Liver (tissue), 9 donors: ENCODE measurements around the gene HAPLN2. TPM values are rescaled to one million over a fixed set of nuclear protein-coding genes. Genes with fewer than 3 reads are reported as not detected.

Experiments
- DNase-seq: peaks from one replicate; pipeline ENCODE4 v3.0.0-alpha.2; 2017; ENCODE audit warnings: low spot score
- H3K27ac ChIP-seq, 2 donors: one replicate each; pipeline ENCODE4 v1.7.0; 2013; ENCODE audit warnings: inconsistent platforms in 2 of 2, low read length in 2 of 2, control low read depth in 1 of 2, low read depth in 1 of 2, mild to moderate bottlenecking in 1 of 2
- H3K27me3 ChIP-seq, 4 donors: one replicate each; pipeline versions ENCODE4 v1.6.1 to v1.7.0; 2013; ENCODE audit warnings: low read length in 3 of 4, inconsistent platforms in 1 of 4, mild to moderate bottlenecking in 1 of 4, moderate library complexity in 1 of 4; ENCODE audit not compliant: control insufficient read depth in 4 of 4, insufficient read depth in 4 of 4
- H3K36me3 ChIP-seq, 4 donors: one replicate each; pipeline versions ENCODE4 v1.6.1 to v1.7.0; 2013; ENCODE audit warnings: low read length in 3 of 4, mild to moderate bottlenecking in 3 of 4, low read depth in 1 of 4, moderate library complexity in 1 of 4; ENCODE audit not compliant: control insufficient read depth in 4 of 4, insufficient read depth in 3 of 4
- H3K4me1 ChIP-seq, 4 donors: one replicate each; pipeline versions ENCODE4 v1.6.1 to v1.7.0; 2013; ENCODE audit warnings: low read length in 3 of 4, mild to moderate bottlenecking in 3 of 4, moderate library complexity in 1 of 4; ENCODE audit not compliant: control insufficient read depth in 4 of 4, insufficient read depth in 4 of 4
- H3K4me3 ChIP-seq, 3 donors: one replicate each; pipeline versions ENCODE4 v1.6.1 to v1.7.0; 2013; ENCODE audit warnings: low read length in 3 of 3, control low read depth in 1 of 3, low read depth in 1 of 3, mild to moderate bottlenecking in 1 of 3
- H3K9ac ChIP-seq, 2 donors: one replicate each; pipeline ENCODE4 v1.7.0; 2013; ENCODE audit warnings: low read length in 2 of 2, mild to moderate bottlenecking in 2 of 2, moderate library complexity in 2 of 2, control low read depth in 1 of 2, low read depth in 1 of 2
- H3K9me3 ChIP-seq, 4 donors: one replicate each; pipeline versions ENCODE4 v1.6.1 to v1.7.0; 2013; ENCODE audit warnings: low read length in 3 of 4; ENCODE audit not compliant: control insufficient read depth in 4 of 4
- CTCF ChIP-seq: fragments of 150-350 bp; IDR thresholded peaks from 2 replicates; pipeline ENCODE4 v1.5.1; 2017; ENCODE audit warnings: improper control_type of control experiment, low read depth, low read length; ENCODE audit not compliant: missing input control
- EGR1 ChIP-seq, 2 donors: IDR thresholded peaks; 2 replicates each; pipeline ENCODE4 v1.6.1; 2016 to 2018; ENCODE audit warnings: antibody characterized with exemption in 2 of 2, low read depth in 2 of 2
- FOXA1 ChIP-seq: IDR thresholded peaks from 2 replicates; pipeline ENCODE4 v1.6.1; 2016; ENCODE audit warnings: antibody characterized with exemption
- FOXA2 ChIP-seq: IDR thresholded peaks from 2 replicates; pipeline ENCODE4 v1.6.1; 2016; ENCODE audit warnings: antibody characterized with exemption
- HNF4A ChIP-seq, 2 donors: conservative IDR thresholded peaks; 2 replicates each; pipeline ENCODE4 v1.6.1; 2016; ENCODE audit warnings: antibody characterized with exemption in 2 of 2, mild to moderate bottlenecking in 2 of 2
- MAX ChIP-seq: IDR thresholded peaks from 2 replicates; pipeline ENCODE4 v1.6.1; 2016; ENCODE audit warnings: antibody characterized with exemption
- NR2F2 ChIP-seq: IDR thresholded peaks from 2 replicates; pipeline ENCODE4 v1.6.1; 2016; ENCODE audit warnings: antibody characterized with exemption
- RAD21 ChIP-seq, 2 donors: IDR thresholded peaks; 2 replicates each; pipeline ENCODE4 v1.6.1; 2016; ENCODE audit warnings: antibody characterized with exemption in 2 of 2, mild to moderate bottlenecking in 2 of 2
- REST ChIP-seq: IDR thresholded peaks from 2 replicates; pipeline ENCODE4 v1.6.1; 2016; ENCODE audit warnings: antibody characterized with exemption, mild to moderate bottlenecking
- RXRA ChIP-seq, 2 donors: IDR thresholded peaks; 2 replicates each; pipeline ENCODE4 v1.6.1; 2017 to 2018; ENCODE audit warnings: antibody characterized with exemption in 2 of 2, mild to moderate bottlenecking in 1 of 2
- SP1 ChIP-seq: IDR thresholded peaks from 2 replicates; pipeline ENCODE4 v1.6.1; 2018; ENCODE audit warnings: antibody characterized with exemption, mild to moderate bottlenecking
- TAF1 ChIP-seq: conservative IDR thresholded peaks from 2 replicates; pipeline ENCODE4 v1.6.1; 2016; ENCODE audit warnings: antibody characterized with exemption, mild to moderate bottlenecking
- ZBTB33 ChIP-seq: IDR thresholded peaks from 2 replicates; pipeline ENCODE4 v1.6.1; 2016; ENCODE audit warnings: antibody characterized with exemption
- WGBS: extraction: QIAGEN DNeasy Blood & Tissue Kit; methylation state at CpG from one replicate; pipeline ENCODE4 v1.1.7; 2013; 5-methylcytosine and 5-hydroxymethylcytosine counted together
- polyA plus RNA-seq, 2 donors: library from polyadenylated mRNA; stranded (reverse) in 1 of 2; unstranded in 1 of 2; fragments of 200-250 nt in 1 of 2; fragments of >200 nt in 1 of 2; fragmentation: Nextera tagmentation in 1 of 2; extraction: Ambion mirVana in 1 of 2; gene quantifications; one replicate each; pipeline versions ENCODE4 v1.2.1 to v1.2.3, GENCODE V29; 2013 to 2015
- total RNA-seq, 2 donors: library from RNA; depleted of rRNA; stranded (reverse); fragments of >200 nt; gene quantifications; one replicate each; pipeline ENCODE4 v1.2.3, GENCODE V29; 2014
- donor health status: healthy.
- donor health status: healthy.
- donor health status: healthy.
- donor health status: healthy.
- donor health status: healthy.

Gene HAPLN2
- total and polyA plus RNA-seq, 4 donors, result 0.03 to 0.08 TPM; not detected in 2

- TF ChIP-seq CTCF (no peak), RXRA (IDR thresholded peaks at IDR 0.05) (no peak)
Measured at GRCh38 chr1:156595016-156595415, 24.2 kb upstream of the HAPLN2 start (continued).

GRCh38 chr1:156596426-156596825 is 22.8 kb upstream of the HAPLN2 start:
- no peak for DNase-seq
- Histone ChIP-seq H3K4me3 (no peak overlapping the region), H3K27ac (no peak overlapping the region), H3K27me3 (no peaks in the 10 kb centered on the region), H3K9me3 (no peaks in the 10 kb centered on the region), H3K36me3 (peaks cover 7 to 38% (median 17%) of the 10 kb centered on the region in 4 donors), H3K9ac (no peak overlapping the region), H3K4me1 (peaks cover 4 to 20% (median 11%) of the 10 kb centered on the region in 4 donors)
- TF ChIP-seq TAF1 (no peak), FOXA1 (no peak), ZBTB33 (no peak), NR2F2 (no peak), HNF4A (conservative IDR thresholded peaks at IDR 0.05) (no peak), REST (no peak), MAX (no peak), SP1 (no peak), CTCF (no peak), FOXA2 (no peak), RXRA (IDR thresholded peaks at IDR 0.05) (no peak), RAD21 (IDR thresholded peaks at IDR 0.05) (no peak), EGR1 (IDR thresholded peaks at IDR 0.05; ENCODE audit: low read depth in 2 of 2) (no peak)
- 93% methylated on average over 3 of the region's 3 CpGs for WGBS
